K562 (cell line): Measurements from ENCODE around the gene ATP5ME.

Experiments used
- KAT8 ChIP-seq: fragments of 450-650 bp; IDR thresholded peaks from 2 replicates; pipeline ENCODE4 v1.6.1; 2016; ENCODE audit warnings: low read depth, mild to moderate bottlenecking
- MYBL2 ChIP-seq, 2 experiments: fragments of 450-650 bp in 1 of 2; sonication (generic) in 1 of 2; formaldehyde crosslinking in 1 of 2; IDR thresholded peaks; 2 replicates each; pipeline versions ENCODE4 v1.6.1 to v1.8.1; 2017 to 2022; ENCODE audit warnings: borderline replicate concordance in 1 of 2, inconsistent platforms in 1 of 2, low read depth in 1 of 2, mild to moderate bottlenecking in 1 of 2, missing genetic modification reagents in 1 of 2, moderate library complexity in 1 of 2

DNA sequence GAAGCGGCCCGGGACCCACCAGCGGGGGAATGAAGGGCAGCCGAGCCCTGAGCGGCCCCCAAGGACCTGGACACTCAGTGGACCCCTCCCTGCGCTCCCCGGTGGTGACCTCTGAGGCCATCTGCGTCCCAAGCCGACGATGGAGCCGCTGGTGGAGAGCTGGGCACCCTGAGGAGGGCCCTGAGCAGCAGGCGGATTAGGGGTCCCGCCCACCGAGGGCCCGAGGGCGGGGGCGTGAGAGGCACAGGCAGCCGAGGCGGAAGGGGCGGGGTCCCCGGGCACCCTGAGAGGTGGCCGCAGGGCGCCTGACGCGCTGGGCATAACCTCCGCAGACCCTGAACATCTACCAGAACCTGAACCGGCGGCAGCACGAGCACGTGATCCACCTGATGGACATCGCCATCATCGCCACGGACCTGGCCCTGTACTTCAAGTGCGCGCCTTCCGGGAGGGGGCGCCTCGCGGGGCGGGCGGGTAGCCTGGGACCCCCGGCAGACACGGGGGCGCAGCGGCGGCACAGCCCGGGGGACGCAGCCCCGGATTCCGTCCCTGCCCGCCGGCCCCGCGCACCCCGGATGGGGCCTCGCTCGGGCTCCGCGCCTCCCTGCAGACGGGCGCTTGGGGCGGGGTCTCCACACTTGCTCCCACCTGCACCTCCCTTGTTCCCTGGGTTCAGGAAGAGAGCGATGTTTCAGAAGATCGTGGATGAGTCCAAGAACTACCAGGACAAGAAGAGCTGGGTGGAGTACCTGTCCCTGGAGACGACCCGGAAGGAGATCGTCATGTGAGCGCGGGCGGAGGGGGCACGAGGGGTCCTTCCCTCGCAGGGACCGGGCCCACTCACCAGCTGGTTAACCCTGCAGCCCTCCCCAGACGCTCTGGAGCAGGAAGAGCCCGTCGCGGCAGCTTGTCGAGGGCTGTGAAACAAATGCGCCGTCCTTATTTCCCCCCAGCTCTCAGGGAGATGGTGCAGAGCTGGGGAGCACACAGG, 10.3 kb downstream of the ATP5ME start:
- TF ChIP-seq MYBL2 (IDR thresholded peaks at IDR 0.05; ENCODE audit: low read depth) (no peak), MYBL2 (CRISPR knock-in tag; IDR thresholded peaks at IDR 0.05; ENCODE audit: borderline replicate concordance) (no peak), KAT8 (no peak)
